ENCODE measurements around the gene XIRP2.
"Not testable (repeated sequence)": the region's sequence is repeated elsewhere in the genome, so short reads cannot be mapped to it uniquely, and the experiment has no call there.

Gene XIRP2

GRCh38 chr2:167198576-167198975 lies 310.3 kb downstream of the XIRP2 start:
- DNase-seq = no peak

- no peak for DNase-seq
Observed at GRCh38 chr2:167200019-167200418, 311.7 kb downstream of the XIRP2 start.

- no peak for DNase-seq
Observed at GRCh38 chr2:167209784-167210183, 321.5 kb downstream of the XIRP2 start.

- DNase-seq = peak; percentile 38
Observed at GRCh38 chr2:167212014-167212648, 323.9 kb downstream of the XIRP2 start.

GRCh38 chr2:167215595-167215994 lies 327.3 kb downstream of the XIRP2 start:
- no peak for DNase-seq

- DNase-seq = no peak
Observed at GRCh38 chr2:167237478-167237877, 349.2 kb downstream of the XIRP2 start.

GRCh38 chr2:167240671-167241070 lies 352.4 kb downstream of the XIRP2 start:
- DNase-seq = no peak

- DNase-seq = no peak
Observed at GRCh38 chr2:167249197-167249596, 360.9 kb downstream of the XIRP2 start.

GRCh38 chr2:167253025-167253424 lies 364.7 kb downstream of the XIRP2 start:
- no peak for DNase-seq

GRCh38 chr2:167254721-167255120 lies 366.4 kb downstream of the XIRP2 start:
- no peak for DNase-seq

GRCh38 chr2:167258712-167259111 lies 370.4 kb downstream of the XIRP2 start:
- no peak for DNase-seq

GRCh38 chr2:167264380-167264779 lies 376.1 kb downstream of the XIRP2 start:
- DNase-seq = no peak

- DNase-seq = no peak
Observed at GRCh38 chr2:167265004-167265403, 376.7 kb downstream of the XIRP2 start.

- DNase-seq = no peak
Observed at GRCh38 chr2:167265722-167266121, 377.4 kb downstream of the XIRP2 start.

GRCh38 chr2:167268245-167268644 lies 380.0 kb downstream of the XIRP2 start:
- not testable (repeated sequence) for DNase-seq

- no peak for DNase-seq
Observed at GRCh38 chr2:167271932-167272331, 383.7 kb downstream of the XIRP2 start.

GRCh38 chr2:167275046-167275445 lies 386.8 kb downstream of the XIRP2 start:
- no peak for DNase-seq

GRCh38 chr2:167279810-167280209 lies 391.5 kb downstream of the XIRP2 start:
- no peak for DNase-seq

GRCh38 chr2:167287212-167287611 lies 398.9 kb downstream of the XIRP2 start:
- DNase-seq = no peak

- no peak for DNase-seq
Observed at GRCh38 chr2:167289651-167290410, 401.6 kb downstream of the XIRP2 start.

- DNase-seq = peak; percentile 91
Observed at GRCh38 chr2:167292430-167293171, 404.3 kb downstream of the XIRP2 start, which contains the start of gene B3GALT1. Gene B3GALT1 (plus strand): TSS chr2:167293001.

GRCh38 chr2:167293172-167293781 lies 405.0 kb downstream of the XIRP2 start:
- DNase-seq = peak; percentile 5

Data from fibroblast of skin of right biceps (primary cell).